Psoas muscle (tissue), 8 donors: Measurements from ENCODE around the gene SEC16A. TPM values are rescaled to one million over a fixed set of nuclear protein-coding genes. Genes with fewer than 3 reads are reported as not detected.

Source experiments
- ATAC-seq, 4 donors: fragments of 200-7000 bp; cut with Tn5 transposase; one replicate each; pipeline ENCODE4 v1.9.1; 2020; ENCODE audit warnings: moderate library complexity in 3 of 4, mild to moderate bottlenecking in 2 of 4
- DNase-seq, 2 donors: peaks; one replicate each; pipeline ENCODE4 v3.0.0-alpha.2; 2020
- H3K27ac ChIP-seq: fragments of 200-600 bp; one replicate; pipeline ENCODE4 v1.8.0; 2022
- H3K27me3 ChIP-seq, 3 donors: fragments of 200-600 bp in 1 of 3; one replicate each; pipeline versions ENCODE4 v1.6.1 to v1.8.0; 2013 to 2022; ENCODE audit warnings: low read length in 2 of 3, mild to moderate bottlenecking in 2 of 3, moderate library complexity in 1 of 3; ENCODE audit not compliant: insufficient read depth in 3 of 3
- H3K36me3 ChIP-seq, 2 donors: fragments of 200-600 bp in 1 of 2; one replicate each; pipeline versions ENCODE4 v1.6.1 to v1.8.0; 2013 to 2022; ENCODE audit warnings: low read depth in 1 of 2, mild to moderate bottlenecking in 1 of 2, moderate library complexity in 1 of 2; ENCODE audit not compliant: insufficient read depth in 1 of 2
- H3K4me1 ChIP-seq: fragments of 200-600 bp; one replicate; pipeline ENCODE4 v1.8.0; 2022
- H3K4me3 ChIP-seq: fragments of 200-600 bp; one replicate; pipeline ENCODE4 v1.8.0; 2022; ENCODE audit warnings: mild to moderate bottlenecking
- H3K9me3 ChIP-seq: fragments of 200-600 bp; one replicate; pipeline ENCODE4 v1.8.0; 2022
- WGBS, 3 donors: extraction: QIAGEN DNeasy Blood & Tissue Kit; methylation state at CpG; one replicate each; pipeline versions ENCODE4 v1.1.6 to v1.1.7; 2013; 5-methylcytosine and 5-hydroxymethylcytosine counted together
- intact Hi-C, 2 donors: fragments of 100-400 bp; cut with DNase I; formaldehyde crosslinking; loops; one replicate each; pipeline versions ENCODE4 v1.11.0 to v1.14.2; 2022
- polyA plus RNA-seq, 3 donors: library from polyadenylated mRNA; stranded (reverse); fragments of 200-250 nt; gene quantifications; one replicate each; pipeline ENCODE4 v1.2.3, GENCODE V29; 2013
- total RNA-seq, 4 donors: library from RNA; stranded (reverse); fragmentation: NEBNext Ultra II Directional in 2 of 4; extraction: Animal tissue kit (Norgen Biotek cat#: 25700) in 2 of 4; gene quantifications; one replicate each; pipeline versions ENCODE4 v1.2.1 to v1.2.4, GENCODE V29; 2021 to 2023
- TF ChIP-seq, protein P1 (sequence below): fragments of 200-600 bp; IDR thresholded peaks from one replicate; pipeline ENCODE4 v1.8.0; 2022; ENCODE audit warnings: antibody characterized with exemption
- donor health status: healthy with polysubstance abuse.
- donor health status: DM: no; HTN: no; CAD: no; lungs with moderate emphysema.
- donor health status: Bipolar disorder and iron deficiency.
- donor health status: healthy.
- donor health status: DM: yes; HTN: yes; CAD: no.
- donor health status: DM: no; HTN: no; CAD: no.
- donor health status: DM: no; HTN: no; CAD: no.
- donor health status: DM: yes; HTN: yes; CAD: no.

SEC16A gene
- total and polyA plus RNA-seq, 7 donors = 22.3 to 40.0 (median 31.5) TPM

DNA sequence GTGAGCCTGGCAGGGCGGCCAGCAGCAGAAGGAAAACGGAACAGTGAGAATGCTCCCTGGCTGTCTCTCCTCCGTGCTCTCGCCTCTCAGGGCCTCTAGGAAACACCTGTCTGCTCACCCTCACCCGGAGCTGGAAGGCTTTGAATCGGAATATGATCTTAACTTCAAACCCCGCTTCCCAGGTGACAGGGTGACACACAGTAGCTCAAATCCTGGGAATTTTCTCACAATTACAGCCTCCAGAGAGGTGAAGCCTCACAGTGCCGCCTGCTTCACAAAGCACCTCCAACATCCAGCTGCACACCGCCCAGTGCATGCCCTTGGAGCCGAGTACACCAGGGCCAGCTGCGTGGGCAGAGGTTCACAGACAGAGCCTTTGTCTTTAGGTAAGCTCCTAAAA is 12.5 kb downstream of the SEC16A start:
- DNase-seq = no peak
- no peak overlapping the region for H3K4me3 ChIP-seq
- H3K4me1 ChIP-seq = no peaks in the 10 kb centered on the region
- H3K9me3 ChIP-seq = no peaks in the 10 kb centered on the region
- intact Hi-C loops = loop anchor here in 1 of 2 donors (5.0 kb wide), 1 partner anchor 58 kb away; the partner anchor contains the start of genes ENTR1 and PMPCA
- no peak overlapping the region for H3K27ac ChIP-seq
- ATAC-seq = no peak
- H3K36me3 ChIP-seq = peaks cover 4 to 100% of the 10 kb centered on the region in 2 donors
- H3K27me3 ChIP-seq = no peaks in the 10 kb centered on the region
- WGBS, 3 donors = 84 to 91% (median 89%) methylated on average over 11 of the region's 11 CpGs
- TF ChIP-seq, protein P1, sequence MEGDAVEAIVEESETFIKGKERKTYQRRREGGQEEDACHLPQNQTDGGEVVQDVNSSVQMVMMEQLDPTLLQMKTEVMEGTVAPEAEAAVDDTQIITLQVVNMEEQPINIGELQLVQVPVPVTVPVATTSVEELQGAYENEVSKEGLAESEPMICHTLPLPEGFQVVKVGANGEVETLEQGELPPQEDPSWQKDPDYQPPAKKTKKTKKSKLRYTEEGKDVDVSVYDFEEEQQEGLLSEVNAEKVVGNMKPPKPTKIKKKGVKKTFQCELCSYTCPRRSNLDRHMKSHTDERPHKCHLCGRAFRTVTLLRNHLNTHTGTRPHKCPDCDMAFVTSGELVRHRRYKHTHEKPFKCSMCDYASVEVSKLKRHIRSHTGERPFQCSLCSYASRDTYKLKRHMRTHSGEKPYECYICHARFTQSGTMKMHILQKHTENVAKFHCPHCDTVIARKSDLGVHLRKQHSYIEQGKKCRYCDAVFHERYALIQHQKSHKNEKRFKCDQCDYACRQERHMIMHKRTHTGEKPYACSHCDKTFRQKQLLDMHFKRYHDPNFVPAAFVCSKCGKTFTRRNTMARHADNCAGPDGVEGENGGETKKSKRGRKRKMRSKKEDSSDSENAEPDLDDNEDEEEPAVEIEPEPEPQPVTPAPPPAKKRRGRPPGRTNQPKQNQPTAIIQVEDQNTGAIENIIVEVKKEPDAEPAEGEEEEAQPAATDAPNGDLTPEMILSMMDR = no peak

DNA sequence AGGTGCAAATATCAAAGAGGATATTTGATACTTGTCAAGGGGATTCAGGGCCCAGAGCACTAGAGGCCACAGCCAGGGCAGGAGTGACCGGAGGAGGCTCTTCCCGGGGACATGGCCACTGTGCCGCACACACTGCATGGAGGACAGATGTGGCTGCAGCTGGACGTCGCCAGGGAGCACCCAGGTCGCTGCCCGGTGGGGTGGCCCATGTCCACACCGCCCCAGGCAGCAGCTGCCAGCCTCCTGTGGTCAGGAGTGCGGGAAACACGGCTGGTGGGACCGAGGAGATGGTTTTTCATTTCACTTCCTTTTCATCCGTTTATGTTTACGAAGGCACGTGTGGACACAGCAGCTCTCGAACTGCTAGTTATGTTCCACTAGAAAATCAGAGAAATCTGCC is 15.1 kb downstream of the SEC16A start:
- H3K36me3 ChIP-seq = peaks cover 7 to 100% of the 10 kb centered on the region in 2 donors
- intact Hi-C loops = no loop called here
- H3K27ac ChIP-seq = no peak overlapping the region
- H3K27me3 ChIP-seq = no peaks in the 10 kb centered on the region
- no peak for DNase-seq
- no peak overlapping the region for H3K4me3 ChIP-seq
- TF ChIP-seq, protein P1 = no peak
- no peaks in the 10 kb centered on the region for H3K4me1 ChIP-seq
- no peak for ATAC-seq
- H3K9me3 ChIP-seq = no peaks in the 10 kb centered on the region
- 54 to 67% (median 56%) methylated on average over 15 of the region's 15 CpGs for WGBS, 3 donors

DNA sequence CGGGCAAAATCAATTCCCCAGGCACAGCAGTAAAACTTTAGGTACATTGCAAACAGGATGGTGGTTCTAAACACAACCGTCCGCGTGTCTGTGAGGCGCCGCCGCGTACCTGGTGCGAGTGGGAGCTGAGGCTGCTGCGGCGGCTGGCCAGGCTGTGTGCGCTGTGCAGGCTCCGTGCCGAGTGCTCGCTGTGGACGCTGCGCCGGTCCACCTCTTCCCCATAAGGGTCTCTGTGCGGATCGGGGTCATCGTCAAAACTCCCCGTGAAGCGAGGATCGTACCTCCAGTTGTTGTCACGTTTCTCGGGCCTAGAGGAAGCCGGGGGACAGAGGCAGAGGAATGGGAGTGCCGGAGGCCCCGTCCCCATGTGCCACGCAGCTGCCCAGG is 16.7 kb downstream of the SEC16A start:
- Histone ChIP-seq H3K36me3 (peaks cover 7 to 100% of the 10 kb centered on the region in 2 donors), H3K27me3 (no peaks in the 10 kb centered on the region), H3K4me3 (no peak overlapping the region), H3K4me1 (no peaks in the 10 kb centered on the region), H3K9me3 (no peaks in the 10 kb centered on the region), H3K27ac (no peak overlapping the region)
- no peak for ATAC-seq
- TF ChIP-seq, protein P1 = no peak
- intact Hi-C loops = no loop called here
- DNase-seq = no peak
- WGBS, 3 donors = 93 to 96% (median 94%) methylated on average over 30 of the region's 30 CpGs

DNA sequence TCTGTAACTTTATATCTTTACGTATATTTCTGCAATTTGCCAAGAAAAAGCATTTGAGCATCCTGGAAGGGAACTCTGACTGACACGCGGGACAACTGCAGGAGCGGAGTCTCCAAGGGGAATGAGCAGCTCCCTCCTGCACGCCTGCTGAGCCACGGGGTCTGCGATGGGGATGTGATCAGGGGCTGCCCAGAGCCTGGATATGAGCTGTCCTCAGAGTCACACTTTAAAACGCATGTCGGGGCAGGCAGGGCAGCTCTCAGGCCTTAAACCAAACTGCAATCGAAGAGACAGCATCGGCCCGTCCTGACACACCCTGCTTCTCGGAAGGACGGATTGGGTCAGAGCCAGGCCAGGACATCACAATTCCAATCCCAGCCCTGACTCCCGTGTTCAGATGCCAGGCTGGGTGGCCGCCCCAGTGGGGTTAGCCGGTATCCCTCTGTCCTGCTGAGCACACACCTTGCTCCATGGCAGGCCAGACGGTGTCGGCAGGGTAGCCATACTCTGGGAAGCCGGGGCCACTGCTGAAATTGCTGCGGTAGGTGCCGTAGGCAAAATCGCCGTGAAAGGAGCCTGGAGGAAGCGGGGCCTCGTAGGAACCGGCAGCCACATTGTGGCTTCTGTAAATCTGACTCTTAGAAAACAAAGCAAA is 17.2 kb downstream of the SEC16A start:
- no peak for DNase-seq
- H3K4me3 ChIP-seq = no peak overlapping the region
- intact Hi-C loops = no loop called here
- no peaks in the 10 kb centered on the region for H3K4me1 ChIP-seq
- H3K36me3 ChIP-seq = peaks cover 7 to 100% of the 10 kb centered on the region in 2 donors
- ATAC-seq = no peak
- TF ChIP-seq, protein P1 = no peak
- H3K27me3 ChIP-seq = no peaks in the 10 kb centered on the region
- WGBS, 3 donors = 92 to 93% (median 92%) methylated on average over 27 of the region's 27 CpGs
- no peaks in the 10 kb centered on the region for H3K9me3 ChIP-seq
- H3K27ac ChIP-seq = no peak overlapping the region

DNA sequence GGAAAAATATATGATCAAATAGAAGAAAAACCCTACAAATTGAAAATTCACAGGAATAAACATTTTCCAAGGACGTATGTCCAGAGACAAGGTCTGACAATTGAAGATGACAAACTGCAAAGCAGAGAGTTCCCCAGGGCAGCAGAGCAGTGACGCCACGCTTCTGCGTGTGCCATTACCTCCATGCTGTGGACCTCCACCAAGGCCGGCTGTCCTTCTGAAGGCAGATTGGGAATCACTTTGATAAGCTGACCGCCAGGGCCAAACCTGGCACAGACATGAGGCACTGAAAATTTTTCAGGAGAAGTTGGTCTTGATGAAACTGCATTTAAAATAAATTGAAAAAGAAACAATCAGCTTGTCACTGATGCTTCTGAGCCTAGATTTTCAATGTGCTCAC is 18.6 kb downstream of the SEC16A start:
- WGBS, 3 donors = 90 to 97% (median 92%) methylated on average over 6 of the region's 6 CpGs
- no peak for DNase-seq
- no peak overlapping the region for H3K4me3 ChIP-seq
- intact Hi-C loops = no loop called here
- H3K4me1 ChIP-seq = no peaks in the 10 kb centered on the region
- no peak overlapping the region for H3K27ac ChIP-seq
- TF ChIP-seq, protein P1 = no peak
- peaks cover 7 to 100% of the 10 kb centered on the region in 2 donors for H3K36me3 ChIP-seq
- H3K9me3 ChIP-seq = no peaks in the 10 kb centered on the region
- no peaks in the 10 kb centered on the region for H3K27me3 ChIP-seq
- ATAC-seq = no peak
